ENCODE data around the gene UNC80.

DNA sequence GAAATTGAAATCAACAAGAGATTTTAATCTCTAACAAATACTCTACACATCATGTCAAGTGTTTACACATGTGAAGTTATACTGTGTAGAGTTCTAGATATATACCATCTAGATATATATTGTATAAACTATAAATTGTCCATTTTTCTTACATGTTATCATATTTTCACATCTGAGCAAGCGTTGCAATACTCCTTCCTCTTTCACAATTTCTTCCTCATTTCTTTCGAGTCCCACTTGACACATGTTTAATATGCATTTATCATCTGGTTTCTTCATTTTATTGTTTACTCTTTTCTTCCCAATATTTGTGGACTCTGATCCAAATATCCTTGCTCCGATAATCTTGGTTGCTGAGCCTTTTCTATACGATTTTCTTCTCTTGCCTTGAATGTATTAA lies 50.2 kb downstream of the UNC80 start:
- TF ChIP-seq, protein P1, sequence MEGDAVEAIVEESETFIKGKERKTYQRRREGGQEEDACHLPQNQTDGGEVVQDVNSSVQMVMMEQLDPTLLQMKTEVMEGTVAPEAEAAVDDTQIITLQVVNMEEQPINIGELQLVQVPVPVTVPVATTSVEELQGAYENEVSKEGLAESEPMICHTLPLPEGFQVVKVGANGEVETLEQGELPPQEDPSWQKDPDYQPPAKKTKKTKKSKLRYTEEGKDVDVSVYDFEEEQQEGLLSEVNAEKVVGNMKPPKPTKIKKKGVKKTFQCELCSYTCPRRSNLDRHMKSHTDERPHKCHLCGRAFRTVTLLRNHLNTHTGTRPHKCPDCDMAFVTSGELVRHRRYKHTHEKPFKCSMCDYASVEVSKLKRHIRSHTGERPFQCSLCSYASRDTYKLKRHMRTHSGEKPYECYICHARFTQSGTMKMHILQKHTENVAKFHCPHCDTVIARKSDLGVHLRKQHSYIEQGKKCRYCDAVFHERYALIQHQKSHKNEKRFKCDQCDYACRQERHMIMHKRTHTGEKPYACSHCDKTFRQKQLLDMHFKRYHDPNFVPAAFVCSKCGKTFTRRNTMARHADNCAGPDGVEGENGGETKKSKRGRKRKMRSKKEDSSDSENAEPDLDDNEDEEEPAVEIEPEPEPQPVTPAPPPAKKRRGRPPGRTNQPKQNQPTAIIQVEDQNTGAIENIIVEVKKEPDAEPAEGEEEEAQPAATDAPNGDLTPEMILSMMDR (IDR thresholded peaks at IDR 0.05) = no peak
- no peak for TF ChIP-seq POLR2A (IDR thresholded peaks at IDR 0.05)

Data from lower leg skin (tissue), 3 donors.